A549 (cell line): ENCODE results near the gene STYK1. TPM values are rescaled to one million over a fixed set of nuclear protein-coding genes. Genes with fewer than 3 reads are reported as not detected.

ENCODE experiments used
- ATAC-seq, 2 experiments: fragments of 200-7000 bp in 1 of 2; fragments of >200 bp in 1 of 2; cut with Nextera tagmentation in 1 of 2; cut with Tn5 transposase in 1 of 2; 3 replicates each; pipeline versions ENCODE4 v1.8.0 to v1.9.1; 2018 to 2020; ENCODE audit warnings: mild to moderate bottlenecking in 1 of 2, moderate library complexity in 1 of 2
- CTCF ChIA-PET: fragments of 300-600 bp; sonication (Branson Sonifier 250); formaldehyde crosslinking; extraction: SDS; loops from one replicate; lab custom pipeline; 2021; ENCODE audit warnings: antibody characterized with exemption, inconsistent platforms; lab: Yijun Ruan, JAX
- POLR2A ChIA-PET: fragments of 350-600 bp; formaldehyde crosslinking; extraction: SDS; loops from one replicate; lab custom pipeline; 2021; ENCODE audit warnings: antibody characterized with exemption, inconsistent platforms; lab: Yijun Ruan, JAX
- DNase-seq, 2 experiments: peaks; one replicate each; pipeline versions ENCODE4 v3.0.0 to v3.0.0-alpha.2; 2011 to 2016; ENCODE audit warnings: low read depth in 1 of 2, low spot score in 1 of 2
- FAIRE-seq: peaks from 2 replicates; lab custom pipeline; 2011; peaks lifted over from hg19 to GRCh38; lab: Jason Lieb, UNC
- H3K27ac ChIP-seq, 2 experiments: fragments of >200 bp; sonication (Bioruptor Twin); formaldehyde crosslinking; 3 replicates each; pipeline ENCODE4 v1.5.1; 2016 to 2017
- H3K4me1 ChIP-seq: fragments of >200 bp; sonication (Bioruptor Twin); formaldehyde crosslinking; 3 replicates; pipeline ENCODE4 v1.6.1; 2016
- H3K4me2 ChIP-seq: fragments of >200 bp; sonication (Bioruptor Twin); formaldehyde crosslinking; 3 replicates; pipeline ENCODE4 v1.6.1; 2016
- H3K4me3 ChIP-seq: fragments of >200 bp; sonication (Bioruptor Twin); formaldehyde crosslinking; 3 replicates; pipeline ENCODE4 v1.5.1; 2016
- H3K9me3 ChIP-seq: fragments of >200 bp; sonication (Bioruptor Twin); formaldehyde crosslinking; 3 replicates; pipeline ENCODE4 v1.6.1; 2016
- ATOH8 ChIP-seq: fragments of 250-450 bp; sonication (Bioruptor Pico); IDR thresholded peaks from 2 replicates; pipeline ENCODE4 v1.5.0; 2020; ENCODE audit warnings: low read depth, mild to moderate bottlenecking, moderate library complexity
- CBX2 ChIP-seq: fragments of 200-600 bp; sonication (generic); IDR thresholded peaks from 2 replicates; pipeline ENCODE4 v1.6.1; 2016; ENCODE audit warnings: low read depth, mild to moderate bottlenecking, borderline replicate concordance
- CBX8 ChIP-seq: fragments of 200-600 bp; sonication (generic); IDR thresholded peaks from 2 replicates; pipeline ENCODE4 v1.6.1; 2016
- CEBPB ChIP-seq, 2 experiments: fragments of >200 bp in 1 of 2; sonication (Bioruptor Twin) in 1 of 2; formaldehyde crosslinking in 1 of 2; IDR thresholded peaks; 2 replicates each; pipeline ENCODE4 v1.6.1; 2012 to 2016
- E2F6 ChIP-seq: IDR thresholded peaks from 2 replicates; pipeline ENCODE4 v1.6.1; 2012; ENCODE audit warnings: low read depth, borderline replicate concordance
- EHF ChIP-seq: fragments of 250-450 bp; sonication (Bioruptor Pico); IDR thresholded peaks from 2 replicates; pipeline ENCODE4 v1.5.0; 2020; ENCODE audit warnings: mild to moderate bottlenecking
- EHMT2 ChIP-seq: fragments of 200-600 bp; sonication (generic); IDR thresholded peaks from 2 replicates; pipeline ENCODE4 v1.6.1; 2016; ENCODE audit warnings: antibody characterized with exemption, low read depth, mild to moderate bottlenecking, moderate library complexity
- ELK1 ChIP-seq: fragments of 150-350 bp; IDR thresholded peaks from 2 replicates; pipeline ENCODE4 v1.6.1; 2014; ENCODE audit warnings: low read depth, mild to moderate bottlenecking, low read length
- EP300 ChIP-seq, 2 experiments: fragments of >200 bp; sonication (Bioruptor Twin); formaldehyde crosslinking; IDR thresholded peaks; 2 replicates in 1 of 2; 3 replicates in 1 of 2; pipeline ENCODE4 v1.6.1; 2016 to 2017
- FOSL2 ChIP-seq, 2 experiments: fragments of 450-650 bp in 1 of 2; fragments of >200 bp in 1 of 2; sonication (Bioruptor Twin) in 1 of 2; formaldehyde crosslinking; IDR thresholded peaks; 2 replicates each; pipeline versions ENCODE4 v1.5.0 to v1.6.1; 2016 to 2020; ENCODE audit warnings: mild to moderate bottlenecking in 1 of 2, moderate library complexity in 1 of 2
- FOXS1 ChIP-seq: fragments of 250-450 bp; sonication (Bioruptor Pico); IDR thresholded peaks from 2 replicates; pipeline ENCODE4 v1.5.0; 2020; ENCODE audit warnings: mild to moderate bottlenecking, moderate library complexity
- HDAC2 ChIP-seq: fragments of 200-600 bp; sonication (generic); IDR thresholded peaks from 2 replicates; pipeline ENCODE4 v1.6.1; 2016
- HES2 ChIP-seq: fragments of >200 bp; sonication (Bioruptor Twin); formaldehyde crosslinking; IDR thresholded peaks from 2 replicates; pipeline ENCODE4 v1.6.1; 2016
- HMGXB4 ChIP-seq: fragments of 250-450 bp; sonication (Bioruptor Pico); IDR thresholded peaks from 2 replicates; pipeline ENCODE4 v1.5.0; 2021; ENCODE audit warnings: mild to moderate bottlenecking, moderate library complexity, borderline replicate concordance
- HOXB13 ChIP-seq: fragments of 250-450 bp; sonication (Bioruptor Pico); IDR thresholded peaks from 2 replicates; pipeline ENCODE4 v1.5.0; 2020; ENCODE audit warnings: low read depth, mild to moderate bottlenecking, moderate library complexity
- JUN ChIP-seq, 2 experiments: fragments of >200 bp; sonication (Bioruptor Twin); formaldehyde crosslinking; IDR thresholded peaks; 2 replicates in 1 of 2; 3 replicates in 1 of 2; pipeline ENCODE4 v1.6.1; 2016 to 2017
- JUNB ChIP-seq: fragments of >200 bp; sonication (Bioruptor Twin); formaldehyde crosslinking; IDR thresholded peaks from 2 replicates; pipeline ENCODE4 v1.6.1; 2016
- KDM1A ChIP-seq: fragments of 200-600 bp; sonication (generic); IDR thresholded peaks from 2 replicates; pipeline ENCODE4 v1.6.1; 2016; ENCODE audit warnings: low read depth, mild to moderate bottlenecking
- MAFK ChIP-seq: fragments of 450-650 bp; IDR thresholded peaks from 2 replicates; pipeline ENCODE4 v1.6.1; 2014; ENCODE audit not compliant: partially characterized antibody
- MAX ChIP-seq: IDR thresholded peaks from 2 replicates; pipeline ENCODE4 v1.6.1; 2012
- MYC ChIP-seq: IDR thresholded peaks from 2 replicates; pipeline ENCODE4 v1.6.1; 2012; ENCODE audit warnings: mild to moderate bottlenecking, inconsistent platforms, low read length, improper control_type of control experiment, borderline replicate concordance
- NR3C1 ChIP-seq: fragments of >200 bp; sonication (Bioruptor Twin); formaldehyde crosslinking; IDR thresholded peaks from 3 replicates; pipeline ENCODE4 v1.6.1; 2017
- POLR2AphosphoS2 ChIP-seq: conservative IDR thresholded peaks from 2 replicates; pipeline ENCODE4 v1.6.1; 2012; ENCODE audit warnings: low read length, improper control_type of control experiment, inconsistent platforms
- RFX5 ChIP-seq: fragments of 450-650 bp; IDR thresholded peaks from 2 replicates; pipeline ENCODE4 v1.7.1; 2014; ENCODE audit warnings: antibody characterized with exemption, mild to moderate bottlenecking, moderate library complexity
- RNF2 ChIP-seq: fragments of 200-600 bp; sonication (generic); IDR thresholded peaks from 2 replicates; pipeline ENCODE4 v1.6.1; 2016; ENCODE audit warnings: low read depth, mild to moderate bottlenecking, antibody characterized with exemption, moderate library complexity, borderline replicate concordance
- SMC3 ChIP-seq: fragments of >200 bp; sonication (Bioruptor Twin); formaldehyde crosslinking; IDR thresholded peaks from 3 replicates; pipeline ENCODE4 v1.6.1; 2018; ENCODE audit warnings: inconsistent platforms
- TFCP2L1 ChIP-seq: fragments of 250-450 bp; sonication (Bioruptor Pico); IDR thresholded peaks from 2 replicates; pipeline ENCODE4 v1.5.0; 2021; ENCODE audit warnings: mild to moderate bottlenecking
- USF2 ChIP-seq: fragments of 450-650 bp; IDR thresholded peaks from 2 replicates; pipeline ENCODE4 v1.6.1; 2014; ENCODE audit warnings: antibody characterized with exemption
- ZC3H11A ChIP-seq: fragments of 450-650 bp; IDR thresholded peaks from 2 replicates; pipeline ENCODE4 v1.6.1; 2014; ENCODE audit warnings: antibody characterized with exemption, mild to moderate bottlenecking
- ZFP36 ChIP-seq: fragments of 450-650 bp; IDR thresholded peaks from 2 replicates; pipeline ENCODE4 v1.6.1; 2014; ENCODE audit warnings: borderline replicate concordance; ENCODE audit not compliant: partially characterized antibody
- ZNF302 ChIP-seq: fragments of 250-450 bp; sonication (Bioruptor Pico); IDR thresholded peaks from 2 replicates; pipeline ENCODE4 v1.9.0; 2021; ENCODE audit warnings: inconsistent platforms, mild to moderate bottlenecking, moderate library complexity
- ZSCAN20 ChIP-seq: fragments of 250-450 bp; sonication (Bioruptor Pico); IDR thresholded peaks from 2 replicates; pipeline ENCODE4 v1.8.0; 2022; ENCODE audit warnings: mild to moderate bottlenecking, moderate library complexity
- whole genome bisulfite sequencing: methylation state at CpG from one replicate; pipeline ENCODE4 v1.1.6; 2017; ENCODE audit errors: missing lambda C conversion rate; 5-methylcytosine and 5-hydroxymethylcytosine counted together
- polyA plus RNA-seq, 4 experiments: library from polyadenylated mRNA; depleted of rRNA in 3 of 4; stranded (reverse); fragments of >200 nt; fragmentation: RNase III in 1 of 4; extraction: RNeasy Plus Mini Kit Qiagen cat#74134 plus additional on column Dnase treatment in 1 of 4; gene quantifications; 2 replicates in 3 of 4; 3 replicates in 1 of 4; pipeline ENCODE4 v1.2.3, GENCODE V29; 2011 to 2017

The STYK1 gene
- polyA plus RNA-seq, 2 of the 4 experiments (the other 2 are of a cell fraction), result 0.32 to 0.56 TPM

GRCh38 chr12:10635306-10635705 lies 38.5 kb downstream of the STYK1 start:
- Histone ChIP-seq H3K4me3 (no peak overlapping the region), H3K4me2 (no peak overlapping the region), H3K27ac (no peak overlapping the region), H3K9me3 (0 out of 3 replicates have a peak, but pooled peaks cover 4% of the 10 kb centered on the region), H3K4me1 (no peaks in the 10 kb centered on the region)
- CTCF ChIA-PET, result interaction anchor here (1.1 kb wide), 1 partner anchor 12 kb away, joined by 3 read pairs; no protein-coding TSS in a partner anchor
- no peak for FAIRE-seq
- ATAC-seq, result no peak
- WGBS, result 36% methylated on average over 2 of the region's 2 CpGs
- DNase-seq, result no peak
- POLR2A ChIA-PET, result no interaction called here
- TF ChIP-seq MAX (no peak), FOXS1 (CRISPR knock-in tag) (no peak), FOSL2 (IDR thresholded peaks at IDR 0.05) (no peak), FOSL2 (CRISPR knock-in tag; IDR thresholded peaks at IDR 0.05) (no peak), HMGXB4 (no peak), MYC (no peak), POLR2AphosphoS2 (no peak), USF2 (no peak), ZFP36 (no peak), KDM1A (no peak), EHF (CRISPR knock-in tag) (no peak), ZC3H11A (no peak), EHMT2 (no peak), CBX2 (no peak), HDAC2 (no peak), JUN (IDR thresholded peaks at IDR 0.05) (no peak), MAFK (no peak), E2F6 (no peak)
- TF ChIP-seq, all 56 proteins: peak for 0

- H3K4me2 ChIP-seq, result no peak overlapping the region
- POLR2A ChIA-PET, result no interaction called here
These were observed 39.4 kb downstream of the STYK1 start for GRCh38 chr12:10634427-10634826.

GRCh38 chr12:10633541-10633940 lies 40.3 kb downstream of the STYK1 start:
- ChIA-PET CTCF (no interaction called here), POLR2A (no interaction called here)
- ATAC-seq (no peak), DNase-seq (no peak), FAIRE-seq (no peak)
- Histone ChIP-seq H3K4me2 (no peak overlapping the region), H3K4me1 (no peaks in the 10 kb centered on the region), H3K9me3 (no peaks in the 10 kb centered on the region), H3K4me3 (no peak overlapping the region), H3K27ac (no peak overlapping the region)
- WGBS, result 52% methylated on average over 3 of the region's 3 CpGs
- no peak for TF ChIP-seq KDM1A
- TF ChIP-seq NR3C1, result no peak
- TF ChIP-seq HES2, result no peak
- TF ChIP-seq ZSCAN20, result no peak
- no peak for TF ChIP-seq RNF2
- no peak for TF ChIP-seq TFCP2L1 (CRISPR knock-in tag)
- TF ChIP-seq RFX5, result no peak
- TF ChIP-seq CEBPB (IDR thresholded peaks at IDR 0.05), result no peak
- TF ChIP-seq HOXB13, result no peak
- TF ChIP-seq ZNF302 (CRISPR knock-in tag), result no peak
- no peak for TF ChIP-seq CBX8
- TF ChIP-seq ELK1, result no peak
- no peak for TF ChIP-seq HDAC2
- TF ChIP-seq MAFK, result no peak
- no peak for TF ChIP-seq SMC3

More at GRCh38 chr12:10634427-10634826, 39.4 kb downstream of the STYK1 start:
- Histone ChIP-seq H3K27ac (no peak overlapping the region), H3K4me1 (no peaks in the 10 kb centered on the region), H3K4me3 (no peak overlapping the region), H3K9me3 (no peaks in the 10 kb centered on the region)
- FAIRE-seq (no peak), ATAC-seq (no peak), DNase-seq (no peak)
- 44% methylated on average over 5 of the region's 5 CpGs for WGBS
- no peak for TF ChIP-seq ZC3H11A
- no peak for TF ChIP-seq ZNF302 (CRISPR knock-in tag)
- TF ChIP-seq EP300 (IDR thresholded peaks at IDR 0.05), result no peak
- TF ChIP-seq ATOH8 (CRISPR knock-in tag), result no peak
- TF ChIP-seq JUNB, result no peak
- no peak for TF ChIP-seq CBX8
- TF ChIP-seq, all 56 proteins: peak for 0
- CTCF ChIA-PET, result no interaction called here
